NB4 (cell line): ENCODE data around the gene PPP1R17.

Source experiments
- CTCF ChIP-seq: IDR thresholded peaks from one replicate; pipeline ENCODE4 v1.5.1; 2012; ENCODE audit warnings: low read depth, low read length
- POLR2A ChIP-seq: IDR thresholded peaks from 2 replicates; pipeline ENCODE4 v1.6.1; 2011; ENCODE audit warnings: mild to moderate bottlenecking; ENCODE audit not compliant: insufficient read length; ENCODE audit errors: extremely low read depth

- no peak for TF ChIP-seq CTCF
- no peak for TF ChIP-seq POLR2A
These were observed 20.1 kb downstream of the PPP1R17 start for GRCh38 chr7:31707089-31707488.
